GM20000 (cell line): ENCODE measurements around the gene SPATA19.

ENCODE experiments used
- DNase-seq: peaks from one replicate; pipeline ENCODE4 v3.0.0; 2012; ENCODE audit warnings: low spot score
- TF ChIP-seq, protein P1 (sequence below): IDR thresholded peaks from 2 replicates; pipeline ENCODE4 v1.5.1; 2012; ENCODE audit warnings: mild to moderate bottlenecking, control low read depth; ENCODE audit errors: extremely low read depth, missing control alignments

Gene SPATA19, protein sequence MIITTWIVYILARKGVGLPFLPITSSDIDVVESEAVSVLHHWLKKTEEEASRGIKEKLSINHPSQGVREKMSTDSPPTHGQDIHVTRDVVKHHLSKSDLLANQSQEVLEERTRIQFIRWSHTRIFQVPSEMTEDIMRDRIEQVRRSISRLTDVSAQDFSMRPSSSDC

DNA sequence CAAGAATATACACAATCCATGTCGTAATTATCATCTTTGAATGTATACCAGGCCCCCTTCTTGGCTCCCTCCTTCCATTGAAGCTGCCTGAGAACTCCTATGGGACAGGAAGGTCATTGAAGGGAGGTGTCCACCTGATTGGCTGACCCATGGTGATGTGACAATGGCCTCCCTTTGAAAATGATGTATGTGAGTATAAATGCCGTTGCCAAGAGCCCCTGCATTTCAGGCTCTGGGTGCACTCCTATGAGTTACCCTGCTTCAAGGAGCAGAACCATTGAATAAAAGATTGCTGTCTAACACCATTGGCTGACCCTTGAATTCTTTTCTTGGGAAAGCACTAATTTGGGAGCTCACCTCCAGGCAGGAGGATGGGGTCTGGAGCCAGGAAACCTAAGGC is at the start of gene SPATA19:
Gene SPATA19, minus strand, starts transcription at position 101 of the 400 bp plus-strand sequence. Its CDS starts 67 bp downstream, at position 34.
- TF ChIP-seq, protein P1, sequence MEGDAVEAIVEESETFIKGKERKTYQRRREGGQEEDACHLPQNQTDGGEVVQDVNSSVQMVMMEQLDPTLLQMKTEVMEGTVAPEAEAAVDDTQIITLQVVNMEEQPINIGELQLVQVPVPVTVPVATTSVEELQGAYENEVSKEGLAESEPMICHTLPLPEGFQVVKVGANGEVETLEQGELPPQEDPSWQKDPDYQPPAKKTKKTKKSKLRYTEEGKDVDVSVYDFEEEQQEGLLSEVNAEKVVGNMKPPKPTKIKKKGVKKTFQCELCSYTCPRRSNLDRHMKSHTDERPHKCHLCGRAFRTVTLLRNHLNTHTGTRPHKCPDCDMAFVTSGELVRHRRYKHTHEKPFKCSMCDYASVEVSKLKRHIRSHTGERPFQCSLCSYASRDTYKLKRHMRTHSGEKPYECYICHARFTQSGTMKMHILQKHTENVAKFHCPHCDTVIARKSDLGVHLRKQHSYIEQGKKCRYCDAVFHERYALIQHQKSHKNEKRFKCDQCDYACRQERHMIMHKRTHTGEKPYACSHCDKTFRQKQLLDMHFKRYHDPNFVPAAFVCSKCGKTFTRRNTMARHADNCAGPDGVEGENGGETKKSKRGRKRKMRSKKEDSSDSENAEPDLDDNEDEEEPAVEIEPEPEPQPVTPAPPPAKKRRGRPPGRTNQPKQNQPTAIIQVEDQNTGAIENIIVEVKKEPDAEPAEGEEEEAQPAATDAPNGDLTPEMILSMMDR = no peak
- DNase-seq = no peak

DNA sequence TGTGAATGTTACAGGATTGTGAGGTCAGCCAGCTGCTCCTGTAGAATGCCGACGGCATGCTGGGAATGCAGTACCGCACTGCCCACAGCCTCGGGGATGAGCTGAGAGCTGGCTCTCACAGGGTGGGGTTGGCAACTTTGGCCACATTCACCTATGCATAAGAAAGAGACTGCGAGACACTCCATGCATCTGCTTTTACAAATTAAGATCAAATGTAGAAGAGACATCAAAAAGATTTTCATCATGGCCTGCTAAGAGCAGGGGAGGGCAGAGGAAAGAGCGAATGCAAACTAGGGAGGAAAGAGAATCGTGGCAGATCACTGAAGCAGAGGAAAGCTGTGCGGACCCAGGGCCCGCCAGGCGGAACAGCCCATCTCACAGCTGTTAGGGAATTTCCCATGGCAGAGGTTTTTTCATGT is 49.8 kb upstream of the SPATA19 start:
- DNase-seq = peak; percentile 33

DNA sequence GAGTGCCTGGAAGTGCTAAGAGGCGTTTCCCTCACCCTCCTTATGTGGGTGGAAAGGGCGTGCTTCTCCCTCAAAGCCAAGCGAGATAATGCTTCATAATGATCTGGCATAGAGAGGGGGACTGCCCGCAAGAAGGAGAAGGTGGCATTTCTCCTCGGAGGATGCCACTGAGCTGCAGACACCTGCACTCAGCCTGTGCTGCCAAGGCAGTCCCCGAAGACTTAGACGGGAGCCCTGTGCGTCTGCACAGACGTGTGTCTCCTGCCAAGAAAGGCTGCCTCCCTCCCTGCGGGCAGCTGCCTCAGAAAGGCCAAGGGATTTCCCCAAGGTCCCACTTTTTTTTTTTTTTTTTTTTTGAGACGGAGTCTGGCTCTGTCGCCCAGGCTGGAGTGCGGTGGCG is 48.1 kb upstream of the SPATA19 start:
- TF ChIP-seq, protein P1 = no peak
- no peak for DNase-seq

More for the DNA sequence above, 49.8 kb upstream of the SPATA19 start:
- TF ChIP-seq, protein P1 = no peak

DNA sequence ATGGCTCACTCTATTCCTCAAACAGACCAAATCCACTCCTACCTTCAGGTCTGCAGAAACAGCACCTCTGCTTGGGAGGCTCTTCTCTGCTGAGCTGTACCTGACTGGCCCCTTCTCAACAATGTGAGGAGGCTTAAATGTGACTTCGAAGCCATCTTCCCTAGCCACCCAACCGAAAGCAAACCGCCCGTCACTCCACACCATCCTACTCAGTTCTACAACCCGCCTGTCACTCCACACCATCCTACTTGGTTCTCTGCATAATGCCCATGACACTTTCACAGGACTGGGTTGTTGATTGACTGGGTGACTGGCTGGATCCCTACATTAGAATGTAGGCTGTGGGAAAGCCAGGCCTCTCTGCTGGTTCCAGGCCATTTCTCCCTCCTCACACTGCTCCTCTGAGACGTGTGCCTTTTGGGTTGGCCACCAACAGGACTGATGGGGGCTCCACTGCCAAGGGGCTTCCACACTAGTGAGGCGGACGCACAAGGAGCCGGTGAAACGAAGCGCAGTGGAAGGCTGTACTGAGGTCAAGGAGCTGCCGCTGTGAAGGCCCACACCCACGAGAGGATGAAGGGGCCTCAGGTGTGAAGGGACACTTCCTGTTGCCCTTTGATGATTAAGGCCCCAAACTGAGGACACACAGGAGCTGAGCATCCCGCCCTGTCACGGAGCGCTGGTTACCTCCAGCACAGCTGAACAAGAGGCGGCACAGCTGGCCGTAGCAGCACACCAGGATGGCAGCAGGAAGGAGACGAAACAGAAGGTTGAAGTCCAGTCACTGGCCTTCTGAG is 47.5 kb upstream of the SPATA19 start:
- DNase-seq = no peak
- TF ChIP-seq, protein P1 = no peak

DNA sequence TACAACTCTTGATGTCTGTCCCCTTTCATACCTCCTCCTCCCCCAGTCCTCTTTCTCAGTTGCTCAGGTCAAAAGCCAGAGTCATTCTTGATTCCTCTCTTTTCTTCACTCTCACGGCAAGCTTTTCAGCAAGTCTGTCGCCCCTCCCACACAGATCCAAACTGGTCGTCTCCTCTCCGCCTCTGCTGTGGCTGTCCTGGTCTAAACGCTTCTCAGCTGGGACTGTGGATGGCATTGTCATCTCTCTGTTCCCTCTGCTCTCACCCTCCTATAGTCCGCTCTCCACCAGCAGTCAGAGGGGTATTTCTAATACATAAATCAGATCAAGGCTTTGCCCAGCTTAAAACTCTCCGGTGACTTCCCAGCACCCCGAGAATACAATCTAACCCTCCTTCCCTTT is 46.8 kb upstream of the SPATA19 start:
- TF ChIP-seq, protein P1 = no peak
- no peak for DNase-seq

DNA sequence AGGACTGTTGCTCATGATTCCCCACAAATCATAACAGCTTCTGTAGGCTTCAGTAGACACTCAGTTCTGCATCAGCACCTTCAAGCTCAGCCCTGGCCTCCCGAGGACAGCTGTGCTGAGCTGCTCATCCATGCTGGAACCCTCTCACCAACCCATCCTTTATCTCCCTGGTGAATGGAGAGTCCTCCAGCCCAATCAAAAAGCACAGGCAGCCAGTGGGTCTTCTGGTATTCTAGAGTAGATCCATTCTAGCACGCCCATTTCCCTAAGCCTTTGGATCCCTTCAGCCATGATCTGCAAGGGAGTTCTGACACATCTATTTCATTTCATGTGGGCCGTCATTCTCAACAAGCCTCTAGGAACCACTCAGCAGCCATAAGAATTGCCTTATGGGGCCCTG is 44.6 kb upstream of the SPATA19 start:
- DNase-seq = no peak
- TF ChIP-seq, protein P1 = no peak

DNA sequence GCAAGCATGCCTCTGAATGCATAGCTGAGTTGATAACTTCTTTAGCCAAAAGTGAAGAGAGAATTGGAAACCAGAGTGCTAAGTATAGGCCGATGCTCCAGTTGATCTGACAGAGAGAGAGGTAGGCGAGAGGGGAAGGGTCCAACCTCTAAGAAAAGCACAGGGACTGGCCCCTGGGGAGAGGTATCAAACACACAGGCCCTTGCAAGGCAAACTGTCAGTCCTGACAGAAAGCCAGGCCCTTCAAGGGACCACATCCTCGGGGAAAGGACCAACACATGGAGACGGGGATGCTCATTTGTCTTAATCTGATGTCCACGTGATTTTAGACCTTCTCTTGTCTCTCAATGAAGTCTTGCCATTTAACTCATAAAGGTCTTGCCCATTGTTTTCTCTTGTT is 43.9 kb upstream of the SPATA19 start:
- TF ChIP-seq, protein P1 = no peak

More for the DNA sequence above, 43.9 kb upstream of the SPATA19 start:
- no peak for DNase-seq
